GM23338 (cell line): ENCODE measurements around the gene UBE2S.

Experiments
- CREB1 ChIP-seq: fragments of 250-450 bp; sonication (Bioruptor Pico); IDR thresholded peaks from 2 replicates; pipeline ENCODE4 v1.5.0; 2020; ENCODE audit warnings: low read depth, mild to moderate bottlenecking, moderate library complexity
- EZH2 ChIP-seq: fragments of 200-600 bp; sonication (generic); IDR thresholded peaks from one replicate; pipeline ENCODE4 v1.8.0; 2017; ENCODE audit warnings: antibody characterized with exemption, mild to moderate bottlenecking, low read depth; ENCODE audit not compliant: unreplicated experiment
- EZH2phosphoT487 ChIP-seq: fragments of 200-600 bp; sonication (generic); IDR thresholded peaks from one replicate; pipeline ENCODE4 v1.8.1; 2018; ENCODE audit warnings: antibody characterized with exemption; ENCODE audit not compliant: unreplicated experiment
- JUNB ChIP-seq: IDR thresholded peaks from one replicate; pipeline ENCODE4 v1.6.1; 2016; ENCODE audit warnings: antibody characterized with exemption; ENCODE audit not compliant: unreplicated experiment
- NANOG ChIP-seq: IDR thresholded peaks from 2 replicates; pipeline ENCODE4 v1.6.1; 2016; ENCODE audit warnings: antibody characterized with exemption, borderline replicate concordance
- POLR2AphosphoS5 ChIP-seq: IDR thresholded peaks from 2 replicates; pipeline ENCODE4 v1.6.1; 2016; ENCODE audit warnings: antibody characterized with exemption, low read depth
- STAT1 ChIP-seq: IDR thresholded peaks from one replicate; pipeline ENCODE4 v1.6.1; 2016; ENCODE audit warnings: antibody characterized with exemption; ENCODE audit not compliant: unreplicated experiment
- ZNF114 ChIP-seq: fragments of 250-450 bp; sonication (Bioruptor Pico); IDR thresholded peaks from 2 replicates; pipeline ENCODE4 v1.5.0; 2020; ENCODE audit warnings: mild to moderate bottlenecking, moderate library complexity
- ZNF331 ChIP-seq: fragments of 250-450 bp; sonication (Bioruptor Pico); IDR thresholded peaks from 2 replicates; pipeline ENCODE4 v1.5.0; 2020; ENCODE audit warnings: low read depth, mild to moderate bottlenecking, moderate library complexity
- TF ChIP-seq, protein P1 (sequence below), 2 experiments: fragments of 200-600 bp in 1 of 2; sonication (generic) in 1 of 2; conservative IDR thresholded peaks; 2 replicates each; pipeline versions ENCODE4 v1.5.1 to v1.6.1; 2016 to 2017; ENCODE audit warnings: antibody characterized with exemption in 2 of 2, low read depth in 2 of 2, mild to moderate bottlenecking in 2 of 2, moderate library complexity in 1 of 2
- TF ChIP-seq, protein P2 (sequence below): IDR thresholded peaks from one replicate; pipeline ENCODE4 v1.6.1; 2018; ENCODE audit warnings: antibody characterized with exemption; ENCODE audit not compliant: unreplicated experiment
- TF ChIP-seq, protein P3 (sequence below): IDR thresholded peaks from 2 replicates; pipeline ENCODE4 v1.6.1; 2016; ENCODE audit warnings: antibody characterized with exemption

- TF ChIP-seq, protein P1, sequence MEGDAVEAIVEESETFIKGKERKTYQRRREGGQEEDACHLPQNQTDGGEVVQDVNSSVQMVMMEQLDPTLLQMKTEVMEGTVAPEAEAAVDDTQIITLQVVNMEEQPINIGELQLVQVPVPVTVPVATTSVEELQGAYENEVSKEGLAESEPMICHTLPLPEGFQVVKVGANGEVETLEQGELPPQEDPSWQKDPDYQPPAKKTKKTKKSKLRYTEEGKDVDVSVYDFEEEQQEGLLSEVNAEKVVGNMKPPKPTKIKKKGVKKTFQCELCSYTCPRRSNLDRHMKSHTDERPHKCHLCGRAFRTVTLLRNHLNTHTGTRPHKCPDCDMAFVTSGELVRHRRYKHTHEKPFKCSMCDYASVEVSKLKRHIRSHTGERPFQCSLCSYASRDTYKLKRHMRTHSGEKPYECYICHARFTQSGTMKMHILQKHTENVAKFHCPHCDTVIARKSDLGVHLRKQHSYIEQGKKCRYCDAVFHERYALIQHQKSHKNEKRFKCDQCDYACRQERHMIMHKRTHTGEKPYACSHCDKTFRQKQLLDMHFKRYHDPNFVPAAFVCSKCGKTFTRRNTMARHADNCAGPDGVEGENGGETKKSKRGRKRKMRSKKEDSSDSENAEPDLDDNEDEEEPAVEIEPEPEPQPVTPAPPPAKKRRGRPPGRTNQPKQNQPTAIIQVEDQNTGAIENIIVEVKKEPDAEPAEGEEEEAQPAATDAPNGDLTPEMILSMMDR (conservative IDR thresholded peaks at IDR 0.05; ENCODE audit: low read depth in 2 of 2): no peak
- TF ChIP-seq CREB1 (CRISPR knock-in tag): no peak
- TF ChIP-seq POLR2AphosphoS5: no peak
- TF ChIP-seq, protein P2, sequence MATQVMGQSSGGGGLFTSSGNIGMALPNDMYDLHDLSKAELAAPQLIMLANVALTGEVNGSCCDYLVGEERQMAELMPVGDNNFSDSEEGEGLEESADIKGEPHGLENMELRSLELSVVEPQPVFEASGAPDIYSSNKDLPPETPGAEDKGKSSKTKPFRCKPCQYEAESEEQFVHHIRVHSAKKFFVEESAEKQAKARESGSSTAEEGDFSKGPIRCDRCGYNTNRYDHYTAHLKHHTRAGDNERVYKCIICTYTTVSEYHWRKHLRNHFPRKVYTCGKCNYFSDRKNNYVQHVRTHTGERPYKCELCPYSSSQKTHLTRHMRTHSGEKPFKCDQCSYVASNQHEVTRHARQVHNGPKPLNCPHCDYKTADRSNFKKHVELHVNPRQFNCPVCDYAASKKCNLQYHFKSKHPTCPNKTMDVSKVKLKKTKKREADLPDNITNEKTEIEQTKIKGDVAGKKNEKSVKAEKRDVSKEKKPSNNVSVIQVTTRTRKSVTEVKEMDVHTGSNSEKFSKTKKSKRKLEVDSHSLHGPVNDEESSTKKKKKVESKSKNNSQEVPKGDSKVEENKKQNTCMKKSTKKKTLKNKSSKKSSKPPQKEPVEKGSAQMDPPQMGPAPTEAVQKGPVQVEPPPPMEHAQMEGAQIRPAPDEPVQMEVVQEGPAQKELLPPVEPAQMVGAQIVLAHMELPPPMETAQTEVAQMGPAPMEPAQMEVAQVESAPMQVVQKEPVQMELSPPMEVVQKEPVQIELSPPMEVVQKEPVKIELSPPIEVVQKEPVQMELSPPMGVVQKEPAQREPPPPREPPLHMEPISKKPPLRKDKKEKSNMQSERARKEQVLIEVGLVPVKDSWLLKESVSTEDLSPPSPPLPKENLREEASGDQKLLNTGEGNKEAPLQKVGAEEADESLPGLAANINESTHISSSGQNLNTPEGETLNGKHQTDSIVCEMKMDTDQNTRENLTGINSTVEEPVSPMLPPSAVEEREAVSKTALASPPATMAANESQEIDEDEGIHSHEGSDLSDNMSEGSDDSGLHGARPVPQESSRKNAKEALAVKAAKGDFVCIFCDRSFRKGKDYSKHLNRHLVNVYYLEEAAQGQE: no peak
- TF ChIP-seq EZH2: no peak
- no peak for TF ChIP-seq JUNB
- TF ChIP-seq EZH2phosphoT487: no peak
- TF ChIP-seq, protein P3, sequence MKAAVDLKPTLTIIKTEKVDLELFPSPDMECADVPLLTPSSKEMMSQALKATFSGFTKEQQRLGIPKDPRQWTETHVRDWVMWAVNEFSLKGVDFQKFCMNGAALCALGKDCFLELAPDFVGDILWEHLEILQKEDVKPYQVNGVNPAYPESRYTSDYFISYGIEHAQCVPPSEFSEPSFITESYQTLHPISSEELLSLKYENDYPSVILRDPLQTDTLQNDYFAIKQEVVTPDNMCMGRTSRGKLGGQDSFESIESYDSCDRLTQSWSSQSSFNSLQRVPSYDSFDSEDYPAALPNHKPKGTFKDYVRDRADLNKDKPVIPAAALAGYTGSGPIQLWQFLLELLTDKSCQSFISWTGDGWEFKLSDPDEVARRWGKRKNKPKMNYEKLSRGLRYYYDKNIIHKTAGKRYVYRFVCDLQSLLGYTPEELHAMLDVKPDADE: no peak
- TF ChIP-seq NANOG: no peak
- no peak for TF ChIP-seq ZNF331 (CRISPR knock-in tag)
- no peak for TF ChIP-seq STAT1
- no peak for TF ChIP-seq ZNF114
Observed at GRCh38 chr19:55435020-55435419, 27.4 kb upstream of the UBE2S start.
